Endodermal cell (in vitro differentiated cells): ENCODE results near the gene MYL11. TPM values are rescaled to one million over a fixed set of nuclear protein-coding genes. Genes with fewer than 3 reads are reported as not detected.

Experiments
- DNase-seq: peaks from one replicate; pipeline ENCODE4 v3.0.0-alpha.2; 2017
- H3K27ac ChIP-seq: 2 replicates; pipeline ENCODE4 v1.5.1; 2013; ENCODE audit warnings: mild to moderate bottlenecking, low read depth, low read length, moderate library complexity
- H3K27me3 ChIP-seq: 2 replicates; pipeline ENCODE4 v1.6.1; 2013; ENCODE audit warnings: mild to moderate bottlenecking, low read length, moderate library complexity; ENCODE audit not compliant: insufficient read depth, control insufficient read depth, poor library complexity, severe bottlenecking
- H3K36me3 ChIP-seq: 2 replicates; pipeline ENCODE4 v1.7.0; 2013; ENCODE audit warnings: mild to moderate bottlenecking, low read length, moderate library complexity; ENCODE audit not compliant: control insufficient read depth, insufficient read depth
- H3K4me1 ChIP-seq: one replicate; pipeline ENCODE4 v1.7.0; 2013; ENCODE audit warnings: low read length; ENCODE audit not compliant: control insufficient read depth, insufficient read depth
- H3K4me3 ChIP-seq: 2 replicates; pipeline ENCODE4 v1.5.1; 2013; ENCODE audit warnings: mild to moderate bottlenecking, low read length, moderate library complexity
- H3K9ac ChIP-seq: 2 replicates; pipeline ENCODE4 v1.6.1; 2013; ENCODE audit warnings: mild to moderate bottlenecking, low read length, moderate library complexity; ENCODE audit not compliant: poor library complexity, severe bottlenecking; ENCODE audit errors: extremely low read depth
- H3K9me3 ChIP-seq: 2 replicates; pipeline ENCODE4 v1.6.1; 2013; ENCODE audit warnings: mild to moderate bottlenecking, low read length, moderate library complexity; ENCODE audit not compliant: control insufficient read depth
- H3K27ac Mint-ChIP-seq: 2 replicates; pipeline ENCODE4 v1.8.0; 2020; ENCODE audit warnings: mixed read lengths
- H3K27me3 Mint-ChIP-seq: 2 replicates; pipeline ENCODE4 v1.8.0; 2021; ENCODE audit warnings: mild to moderate bottlenecking, mixed read lengths; ENCODE audit not compliant: insufficient read depth
- H3K36me3 Mint-ChIP-seq: 2 replicates; pipeline ENCODE4 v1.8.0; 2020; ENCODE audit warnings: low read depth, mixed read lengths
- H3K4me1 Mint-ChIP-seq: 2 replicates; pipeline ENCODE4 v1.8.0; 2020; ENCODE audit warnings: mixed read lengths
- H3K4me3 Mint-ChIP-seq: 2 replicates; pipeline ENCODE4 v1.8.0; 2020; ENCODE audit warnings: mild to moderate bottlenecking, moderate library complexity, mixed read lengths
- H3K9me3 Mint-ChIP-seq: 2 replicates; pipeline ENCODE4 v1.8.0; 2020; ENCODE audit warnings: mild to moderate bottlenecking, mixed read lengths
- WGBS, 2 experiments: methylation state at CpG; one replicate each; pipeline versions ENCODE4 v1.1.5 to v1.1.7; 2013; ENCODE audit warnings: missing lambda C conversion rate in 2 of 2, mixed read lengths in 1 of 2; ENCODE audit not compliant: insufficient coverage in 1 of 2, insufficient read length in 1 of 2; 5-methylcytosine and 5-hydroxymethylcytosine counted together
- total RNA-seq, 2 donors: library from RNA; stranded (reverse); fragmentation: NEBNext Ultra II Directional in 1 of 2; extraction: Animal tissue kit (Norgen Biotek cat#: 25700) in 1 of 2; gene quantifications; 2 replicates in 1 of 2; 3 replicates in 1 of 2; pipeline ENCODE4 v1.2.1, GENCODE V29; 2021
- TF ChIP-seq, protein P1 (sequence below): fragments of 200-600 bp; sonication (generic); conservative IDR thresholded peaks from 2 replicates; pipeline ENCODE4 v1.5.0; 2021; ENCODE audit warnings: antibody characterized with exemption, mild to moderate bottlenecking

The MYL11 gene
- total RNA-seq, 2 donors from 2014 or later, result 1.2 TPM; not detected in 1

DNA sequence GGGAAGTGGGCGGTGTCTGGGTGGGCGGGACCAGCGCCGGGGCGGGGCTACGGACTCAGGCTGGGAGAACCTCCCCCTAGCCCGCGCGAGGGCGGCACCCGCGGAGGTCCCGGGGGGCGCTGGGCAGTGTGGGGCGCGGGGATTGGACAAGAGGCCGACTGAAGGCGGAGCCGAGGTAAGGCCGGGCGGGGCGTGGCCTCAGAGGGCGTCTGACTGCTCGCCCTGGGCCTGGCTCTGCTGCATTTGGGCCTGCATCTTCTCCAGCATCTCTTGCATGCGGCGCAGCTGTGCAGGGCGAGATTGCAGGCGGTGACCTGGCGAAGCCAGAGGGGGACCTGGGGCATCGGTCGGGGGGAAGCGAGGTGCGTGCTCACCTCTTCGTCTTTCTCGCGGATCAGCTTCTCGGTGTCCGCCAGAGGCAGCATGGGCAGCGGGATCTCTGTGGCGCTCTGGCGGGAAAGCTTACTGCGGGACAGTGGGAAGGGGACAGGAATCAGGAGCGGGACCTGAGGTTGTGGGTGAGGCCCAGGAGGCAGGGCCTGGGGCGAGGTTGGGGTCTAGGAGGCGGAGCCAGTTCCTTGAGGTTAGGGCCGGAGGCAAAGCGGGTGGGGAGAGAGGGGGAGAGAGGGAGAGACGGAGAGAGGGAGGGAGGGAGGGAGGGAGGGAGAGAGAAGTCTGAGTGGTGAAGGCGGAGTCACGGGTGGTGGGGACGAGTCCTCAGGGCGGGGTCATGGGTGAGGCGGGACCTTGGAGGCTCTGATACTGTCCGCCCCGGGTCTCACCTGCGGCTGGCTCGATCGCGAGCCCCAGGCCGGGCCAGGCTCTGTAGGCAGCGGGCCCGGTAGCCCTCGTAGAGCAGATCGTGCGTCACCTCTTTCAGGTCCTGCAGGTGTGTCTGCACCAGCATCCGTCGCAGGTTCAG lies 3.9 kb downstream of the MYL11 start:
- Histone ChIP-seq H3K4me3 (peak overlapping the region; percentile 93), H3K9ac (peak overlapping the region; percentile 91), H3K27me3 (no peaks in the 10 kb centered on the region), H3K9me3 (no peaks in the 10 kb centered on the region), H3K27ac (peak overlapping the region; percentile 100), H3K36me3 (peaks cover 8% of the 10 kb centered on the region), H3K4me1 (peaks cover 6% of the 10 kb centered on the region)
- peaks cover 3% of the 10 kb centered on the region for H3K36me3 Mint-ChIP-seq
- no peaks in the 10 kb centered on the region for H3K9me3 Mint-ChIP-seq
- peak; percentile 100 for DNase-seq
- H3K27me3 Mint-ChIP-seq, result peaks cover under 1% of the 10 kb centered on the region
- peaks cover 10% of the 10 kb centered on the region for H3K4me1 Mint-ChIP-seq
- peak overlapping the region; percentile 92 for H3K4me3 Mint-ChIP-seq
- 0% methylated on average over 30 to 67 of the region's 67 CpGs for WGBS, 2 experiments
- TF ChIP-seq, protein P1, sequence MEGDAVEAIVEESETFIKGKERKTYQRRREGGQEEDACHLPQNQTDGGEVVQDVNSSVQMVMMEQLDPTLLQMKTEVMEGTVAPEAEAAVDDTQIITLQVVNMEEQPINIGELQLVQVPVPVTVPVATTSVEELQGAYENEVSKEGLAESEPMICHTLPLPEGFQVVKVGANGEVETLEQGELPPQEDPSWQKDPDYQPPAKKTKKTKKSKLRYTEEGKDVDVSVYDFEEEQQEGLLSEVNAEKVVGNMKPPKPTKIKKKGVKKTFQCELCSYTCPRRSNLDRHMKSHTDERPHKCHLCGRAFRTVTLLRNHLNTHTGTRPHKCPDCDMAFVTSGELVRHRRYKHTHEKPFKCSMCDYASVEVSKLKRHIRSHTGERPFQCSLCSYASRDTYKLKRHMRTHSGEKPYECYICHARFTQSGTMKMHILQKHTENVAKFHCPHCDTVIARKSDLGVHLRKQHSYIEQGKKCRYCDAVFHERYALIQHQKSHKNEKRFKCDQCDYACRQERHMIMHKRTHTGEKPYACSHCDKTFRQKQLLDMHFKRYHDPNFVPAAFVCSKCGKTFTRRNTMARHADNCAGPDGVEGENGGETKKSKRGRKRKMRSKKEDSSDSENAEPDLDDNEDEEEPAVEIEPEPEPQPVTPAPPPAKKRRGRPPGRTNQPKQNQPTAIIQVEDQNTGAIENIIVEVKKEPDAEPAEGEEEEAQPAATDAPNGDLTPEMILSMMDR, result peak; percentile 17
- peak overlapping the region; percentile 100 for H3K27ac Mint-ChIP-seq

DNA sequence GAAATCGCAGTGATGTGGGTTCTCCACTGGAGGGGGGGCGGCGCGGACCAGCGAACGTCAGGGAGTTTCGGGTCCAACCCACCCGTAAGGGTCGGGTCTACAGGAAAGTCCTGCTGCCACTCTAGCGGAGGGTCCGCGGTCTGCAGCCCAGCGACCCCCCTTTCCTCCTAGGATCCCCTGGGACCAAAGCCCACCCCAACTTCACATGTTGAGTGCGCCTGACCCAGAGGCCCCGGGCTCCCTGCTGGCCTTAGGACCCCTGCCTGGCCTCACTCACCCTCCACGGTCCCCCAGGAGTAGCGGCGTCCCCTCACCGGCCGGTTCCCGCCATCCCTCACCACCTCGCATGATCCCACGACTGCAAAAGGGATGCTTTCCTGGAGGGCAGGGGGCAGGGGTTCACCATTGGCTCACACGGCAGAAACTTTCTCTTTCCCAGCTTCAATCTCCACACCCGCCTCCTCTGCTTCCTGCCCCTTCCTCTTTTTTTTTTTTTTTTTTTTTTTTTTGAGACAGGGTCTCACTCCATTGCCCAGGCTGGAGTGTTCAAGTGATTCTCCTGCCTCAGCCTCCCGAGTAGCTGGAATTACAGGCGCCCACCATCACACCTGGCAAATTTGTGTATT lies 4.7 kb downstream of the MYL11 start:
- TF ChIP-seq, protein P1, result no peak
- peaks cover 4% of the 10 kb centered on the region for H3K27me3 Mint-ChIP-seq
- H3K9me3 Mint-ChIP-seq, result no peaks in the 10 kb centered on the region
- H3K4me3 Mint-ChIP-seq, result peak overlapping the region; percentile 92
- Histone ChIP-seq H3K9me3 (no peaks in the 10 kb centered on the region), H3K4me1 (peaks cover 6% of the 10 kb centered on the region), H3K27me3 (no peaks in the 10 kb centered on the region), H3K27ac (peak overlapping the region; percentile 94), H3K9ac (peak overlapping the region; percentile 75), H3K4me3 (peak overlapping the region; percentile 93), H3K36me3 (peaks cover 8% of the 10 kb centered on the region)
- H3K4me1 Mint-ChIP-seq, result peaks cover 10% of the 10 kb centered on the region
- peak overlapping the region; percentile 100 for H3K27ac Mint-ChIP-seq
- peaks cover 3% of the 10 kb centered on the region for H3K36me3 Mint-ChIP-seq
- no peak for DNase-seq
- WGBS, 2 experiments, result 18 to 25% methylated on average over 8 to 27 of the region's 27 CpGs

DNA sequence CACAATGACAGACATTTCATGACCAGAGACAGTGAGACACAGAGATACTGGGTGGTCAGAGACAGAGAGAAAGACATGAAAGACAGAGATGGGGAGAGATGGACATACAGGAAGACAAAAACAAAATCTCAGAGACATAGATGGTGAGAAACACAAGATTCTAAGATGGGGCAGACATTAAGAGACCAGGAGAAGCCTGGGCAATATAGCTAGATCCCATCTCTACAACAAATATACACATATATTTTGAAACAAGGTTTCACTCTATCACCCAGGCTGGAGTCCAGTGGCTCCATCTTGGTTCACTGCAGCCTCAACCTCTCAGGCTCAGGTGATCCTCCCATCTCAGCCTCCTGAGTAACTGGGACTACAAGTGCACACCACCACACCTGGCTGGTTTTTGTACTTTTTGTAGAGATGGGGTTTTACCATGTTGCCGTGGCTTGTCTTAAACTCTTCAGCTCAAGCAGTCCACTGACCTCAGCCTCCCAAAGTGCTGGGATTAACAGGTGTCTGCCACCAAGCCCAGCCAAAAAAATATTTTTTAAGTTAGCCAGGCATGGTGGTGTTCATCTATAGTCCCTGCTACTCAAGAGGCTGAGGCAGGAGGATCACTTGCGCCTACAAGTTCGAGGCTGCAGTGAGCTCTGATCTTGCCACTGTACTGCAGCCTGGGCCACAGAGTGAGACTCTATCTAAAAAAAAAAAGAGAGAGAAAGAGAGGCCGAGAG lies 5.6 kb downstream of the MYL11 start:
- no peaks in the 10 kb centered on the region for H3K27me3 ChIP-seq
- H3K4me3 ChIP-seq, result no peak overlapping the region
- no peak overlapping the region for H3K27ac ChIP-seq
- TF ChIP-seq, protein P1, result no peak
- no peak overlapping the region for H3K9ac ChIP-seq
- no peak for DNase-seq
- Mint-ChIP-seq H3K36me3 (peaks cover 3% of the 10 kb centered on the region), H3K4me3 (peak overlapping the region; percentile 92), H3K4me1 (peaks cover 10% of the 10 kb centered on the region), H3K27me3 (peaks cover 4% of the 10 kb centered on the region), H3K9me3 (no peaks in the 10 kb centered on the region), H3K27ac (no peak overlapping the region)
- H3K9me3 ChIP-seq, result no peaks in the 10 kb centered on the region
- peaks cover 6% of the 10 kb centered on the region for H3K4me1 ChIP-seq
- WGBS, 2 experiments, result 90 to 96% methylated on average over 3 to 4 of the region's 4 CpGs
- peaks cover 8% of the 10 kb centered on the region for H3K36me3 ChIP-seq
